Peyer's patch (tissue), 4 donors: ENCODE data around the gene GPBP1. TPM values are rescaled to one million over a fixed set of nuclear protein-coding genes. Genes with fewer than 3 reads are reported as not detected.

ENCODE experiments used
- DNase-seq, 3 donors: peaks; one replicate each; pipeline ENCODE4 v3.0.0-alpha.2; 2017 to 2019
- H3K27ac ChIP-seq, 4 donors: fragments of 200-600 bp; sonication (generic); one replicate each; pipeline ENCODE4 v1.5.1; 2016 to 2019
- H3K27me3 ChIP-seq, 2 donors: fragments of 200-600 bp; sonication (generic); one replicate each; pipeline ENCODE4 v1.5.1; 2019
- H3K36me3 ChIP-seq, 3 donors: fragments of 200-600 bp; sonication (generic); one replicate each; pipeline ENCODE4 v1.5.1; 2016 to 2019
- H3K4me1 ChIP-seq, 4 donors: fragments of 200-600 bp; sonication (generic); one replicate each; pipeline ENCODE4 v1.5.1; 2016 to 2019
- H3K4me3 ChIP-seq, 4 donors: fragments of 200-600 bp; sonication (generic); 1 replicate in 3 of 4; 2 replicates in 1 of 4; pipeline ENCODE4 v1.5.1; 2016 to 2019; ENCODE audit warnings: mild to moderate bottlenecking in 1 of 4
- H3K9me3 ChIP-seq, 4 donors: fragments of 200-600 bp; sonication (generic); one replicate each; pipeline ENCODE4 v1.5.1; 2016 to 2019; ENCODE audit warnings: mild to moderate bottlenecking in 1 of 4
- CTCF ChIP-seq, 6 experiments: fragments of 450-650 bp in 4 of 6; fragments of 200-600 bp in 2 of 6; sonication (generic) in 1 of 6; IDR thresholded peaks; one replicate each; pipeline ENCODE4 v1.5.1; 2017 to 2019; ENCODE audit warnings: antibody characterized with exemption in 6 of 6, mild to moderate bottlenecking in 3 of 6, moderate library complexity in 1 of 6
- POLR2A ChIP-seq, 2 donors: fragments of 450-650 bp; IDR thresholded peaks; one replicate each; pipeline ENCODE4 v1.5.1; 2017; ENCODE audit warnings: antibody characterized with exemption in 2 of 2, mild to moderate bottlenecking in 2 of 2, moderate library complexity in 2 of 2
- total RNA-seq, 4 donors: library from RNA; depleted of rRNA; stranded (reverse); fragments of >200 nt; gene quantifications; one replicate each; pipeline ENCODE4 v1.1.0, GENCODE V29; 2016

The GPBP1 gene
- total RNA-seq, 4 donors from 2014 or later: 67.0 to 191 (median 81.7) TPM

- H3K27ac ChIP-seq: no peak overlapping the region
- no peak for TF ChIP-seq POLR2A (IDR thresholded peaks at IDR 0.05)
- TF ChIP-seq CTCF (IDR thresholded peaks at IDR 0.05): no peak
- no peaks in the 10 kb centered on the region for H3K4me1 ChIP-seq
- H3K27me3 ChIP-seq: no peaks in the 10 kb centered on the region
- peaks cover 0 to 19% (median 0%) of the 10 kb centered on the region in 3 donors for H3K36me3 ChIP-seq
- no peak for DNase-seq
- no peaks in the 10 kb centered on the region for H3K9me3 ChIP-seq
- H3K4me3 ChIP-seq: no peak overlapping the region
These were observed 69.7 kb downstream of the GPBP1 start for GRCh38 chr5:57243286-57244137.

DNA sequence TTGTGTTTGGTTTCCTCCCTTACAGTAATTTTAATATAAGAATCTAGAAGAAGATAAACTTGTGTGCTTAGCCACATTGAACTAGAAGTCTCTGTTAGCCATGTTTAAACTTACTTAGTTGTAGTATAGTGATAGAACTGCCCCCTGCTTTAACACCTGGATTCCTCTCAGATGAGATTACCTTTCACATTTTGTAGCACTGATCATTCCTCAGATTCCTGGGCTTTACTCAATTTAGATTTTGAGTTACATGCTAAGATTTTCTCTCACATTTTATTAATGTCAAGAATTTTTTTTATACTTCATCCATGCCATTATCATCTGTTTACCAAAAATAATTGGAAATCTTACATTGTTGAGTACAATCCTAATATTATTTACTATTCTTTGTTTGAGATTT lies 70.5 kb downstream of the GPBP1 start:
- H3K27me3 ChIP-seq: no peaks in the 10 kb centered on the region
- H3K27ac ChIP-seq: no peak overlapping the region

GRCh38 chr5:57246426-57246825 lies 72.6 kb downstream of the GPBP1 start:
- H3K4me1 ChIP-seq: no peaks in the 10 kb centered on the region
- no peak for DNase-seq
- H3K27ac ChIP-seq: no peak overlapping the region
- no peak for TF ChIP-seq CTCF (IDR thresholded peaks at IDR 0.05)
- no peak for TF ChIP-seq POLR2A (IDR thresholded peaks at IDR 0.05)
- H3K4me3 ChIP-seq: no peak overlapping the region
- H3K36me3 ChIP-seq: peaks cover 0 to 46% (median 0%) of the 10 kb centered on the region in 3 donors
- no peaks in the 10 kb centered on the region for H3K27me3 ChIP-seq
- no peaks in the 10 kb centered on the region for H3K9me3 ChIP-seq

More for the DNA sequence above, 70.5 kb downstream of the GPBP1 start:
- Histone ChIP-seq H3K4me3 (no peak overlapping the region), H3K36me3 (peaks cover 0 to 27% (median 0%) of the 10 kb centered on the region in 3 donors), H3K9me3 (no peaks in the 10 kb centered on the region), H3K4me1 (no peaks in the 10 kb centered on the region)
- no peak for DNase-seq
- no peak for TF ChIP-seq POLR2A (IDR thresholded peaks at IDR 0.05)
- no peak for TF ChIP-seq CTCF (IDR thresholded peaks at IDR 0.05)

DNA sequence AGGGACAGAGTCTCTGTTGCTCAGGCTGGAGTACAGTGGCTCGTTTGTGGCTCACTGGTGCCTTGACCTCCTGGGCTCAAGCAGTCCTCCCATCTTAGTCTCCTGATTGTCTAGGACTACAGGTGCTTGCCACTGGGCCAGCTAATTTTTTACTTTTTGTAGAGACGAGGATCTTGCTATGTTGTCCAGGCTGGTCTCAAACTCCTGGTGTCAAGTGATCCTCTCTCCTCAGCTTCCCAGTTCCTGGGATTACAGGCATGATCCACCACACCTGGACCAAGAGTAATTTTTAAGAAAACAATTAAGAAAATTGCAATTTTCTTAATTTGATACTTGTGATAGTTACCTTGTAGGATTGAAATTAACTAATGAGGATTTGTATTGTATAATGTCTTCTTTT lies 73.9 kb downstream of the GPBP1 start:
- no peaks in the 10 kb centered on the region for H3K27me3 ChIP-seq
- H3K4me3 ChIP-seq: no peak overlapping the region
- DNase-seq: no peak
- no peak for TF ChIP-seq POLR2A (IDR thresholded peaks at IDR 0.05)
- no peak for TF ChIP-seq CTCF (IDR thresholded peaks at IDR 0.05)
- H3K4me1 ChIP-seq: no peaks in the 10 kb centered on the region
- H3K27ac ChIP-seq: no peak overlapping the region
- H3K36me3 ChIP-seq: peaks cover 0 to 55% (median 0%) of the 10 kb centered on the region in 3 donors
- H3K9me3 ChIP-seq: no peaks in the 10 kb centered on the region

GRCh38 chr5:57249265-57249874 lies 75.5 kb downstream of the GPBP1 start:
- no peak for DNase-seq
- Histone ChIP-seq H3K4me1 (no peaks in the 10 kb centered on the region), H3K27me3 (no peaks in the 10 kb centered on the region), H3K36me3 (peaks cover 0 to 68% (median 0%) of the 10 kb centered on the region in 3 donors), H3K27ac (no peak overlapping the region), H3K9me3 (no peaks in the 10 kb centered on the region), H3K4me3 (no peak overlapping the region)
- TF ChIP-seq POLR2A (IDR thresholded peaks at IDR 0.05) (no peak), CTCF (IDR thresholded peaks at IDR 0.05) (no peak)
